ENCODE results near the gene GNAT2.

DNA sequence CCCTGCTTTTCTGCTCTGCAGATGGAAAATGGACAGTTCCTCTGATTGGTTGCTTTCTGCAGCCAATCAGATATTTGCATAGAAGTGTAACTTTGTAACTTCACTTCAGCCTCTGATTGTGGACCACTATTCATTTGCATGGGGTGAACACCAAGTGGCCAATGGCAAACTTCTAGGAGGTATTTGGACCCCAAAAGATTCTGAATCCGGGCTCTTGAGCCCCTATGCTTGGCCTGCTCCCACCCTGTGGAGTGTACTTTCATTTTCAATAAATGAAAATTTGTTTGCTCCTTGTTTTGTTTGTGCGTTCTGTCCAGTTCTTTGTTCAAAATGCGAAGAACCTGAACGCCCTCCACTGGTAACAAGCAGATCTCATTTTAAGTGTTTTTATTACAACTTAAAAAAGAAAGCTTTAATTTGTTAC lies 30.1 kb upstream of the GNAT2 start:
- TF ChIP-seq, protein P1, sequence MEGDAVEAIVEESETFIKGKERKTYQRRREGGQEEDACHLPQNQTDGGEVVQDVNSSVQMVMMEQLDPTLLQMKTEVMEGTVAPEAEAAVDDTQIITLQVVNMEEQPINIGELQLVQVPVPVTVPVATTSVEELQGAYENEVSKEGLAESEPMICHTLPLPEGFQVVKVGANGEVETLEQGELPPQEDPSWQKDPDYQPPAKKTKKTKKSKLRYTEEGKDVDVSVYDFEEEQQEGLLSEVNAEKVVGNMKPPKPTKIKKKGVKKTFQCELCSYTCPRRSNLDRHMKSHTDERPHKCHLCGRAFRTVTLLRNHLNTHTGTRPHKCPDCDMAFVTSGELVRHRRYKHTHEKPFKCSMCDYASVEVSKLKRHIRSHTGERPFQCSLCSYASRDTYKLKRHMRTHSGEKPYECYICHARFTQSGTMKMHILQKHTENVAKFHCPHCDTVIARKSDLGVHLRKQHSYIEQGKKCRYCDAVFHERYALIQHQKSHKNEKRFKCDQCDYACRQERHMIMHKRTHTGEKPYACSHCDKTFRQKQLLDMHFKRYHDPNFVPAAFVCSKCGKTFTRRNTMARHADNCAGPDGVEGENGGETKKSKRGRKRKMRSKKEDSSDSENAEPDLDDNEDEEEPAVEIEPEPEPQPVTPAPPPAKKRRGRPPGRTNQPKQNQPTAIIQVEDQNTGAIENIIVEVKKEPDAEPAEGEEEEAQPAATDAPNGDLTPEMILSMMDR (IDR thresholded peaks at IDR 0.05; ENCODE audit: extremely low read depth in 1 of 2, insufficient read depth in 1 of 2, low read depth in 1 of 2, low read length in 2 of 2): peak in 1 of 2 donors; percentile 27
- TF ChIP-seq POLR2A (IDR thresholded peaks at IDR 0.05; ENCODE audit: low read depth, low read length): no peak
- TF ChIP-seq FOS (IDR thresholded peaks at IDR 0.05; ENCODE audit: borderline replicate concordance, insufficient read depth, low read length): no peak
- TF ChIP-seq POLR2AphosphoS5 (IDR thresholded peaks at IDR 0.05; ENCODE audit: insufficient read depth, low read depth, low read length): no peak

Measured in endothelial cell of umbilical vein (primary cell).